Neuronal stem cell (in vitro differentiated cells): ENCODE data around the gene KBTBD3.

Source experiments
- DNase-seq: peaks from one replicate; pipeline ENCODE4 v3.0.0-alpha.2; 2013; ENCODE audit warnings: low spot score
- H2AFZ ChIP-seq: one replicate; pipeline ENCODE4 v1.6.1; 2013; ENCODE audit warnings: mild to moderate bottlenecking, low read length, inconsistent platforms
- H2AK5ac ChIP-seq: 2 replicates; pipeline ENCODE4 v1.6.1; 2013; ENCODE audit warnings: low read depth, mild to moderate bottlenecking, inconsistent platforms, low read length, moderate library complexity, mixed read lengths
- H2BK120ac ChIP-seq: 2 replicates; pipeline ENCODE4 v1.6.1; 2013; ENCODE audit warnings: low read depth, mild to moderate bottlenecking, inconsistent platforms, low read length, moderate library complexity, mixed read lengths
- H2BK12ac ChIP-seq: one replicate; pipeline ENCODE4 v1.6.1; 2013; ENCODE audit warnings: low read length, inconsistent platforms
- H2BK15ac ChIP-seq: 2 replicates; pipeline ENCODE4 v1.6.1; 2013; ENCODE audit warnings: mild to moderate bottlenecking, low read length, inconsistent platforms, mixed read lengths
- H2BK5ac ChIP-seq: one replicate; pipeline ENCODE4 v1.6.1; 2013; ENCODE audit warnings: inconsistent platforms, mild to moderate bottlenecking, low read length, moderate library complexity
- H3K14ac ChIP-seq: one replicate; pipeline ENCODE4 v1.6.1; 2013; ENCODE audit warnings: low read length, inconsistent platforms
- H3K18ac ChIP-seq: 2 replicates; pipeline ENCODE4 v1.6.1; 2013; ENCODE audit warnings: low read length, inconsistent platforms
- H3K23ac ChIP-seq: 2 replicates; pipeline ENCODE4 v1.6.1; 2013; ENCODE audit warnings: low read depth, mild to moderate bottlenecking, mixed read lengths, low read length, inconsistent platforms; ENCODE audit not compliant: poor library complexity
- H3K27ac ChIP-seq: replicated peaks from 3 replicates; pipeline ENCODE4 v1.5.1; 2013; ENCODE audit warnings: low read length, inconsistent platforms
- H3K27me3 ChIP-seq, 3 experiments: 2 replicates each; pipeline ENCODE4 v1.6.1; 2013; ENCODE audit warnings: low read length in 3 of 3, mild to moderate bottlenecking in 2 of 3, inconsistent platforms in 1 of 3, low read depth in 1 of 3, mixed read lengths in 1 of 3, moderate library complexity in 1 of 3; ENCODE audit not compliant: control insufficient read depth in 3 of 3, insufficient read depth in 3 of 3
- H3K36me3 ChIP-seq, 2 donors: replicated peaks in 1 of 2; 2 replicates each; pipeline ENCODE4 v1.6.1; 2013; ENCODE audit warnings: low read length in 2 of 2; ENCODE audit not compliant: control insufficient read depth in 2 of 2, insufficient read depth in 2 of 2
- H3K4ac ChIP-seq: 2 replicates; pipeline ENCODE4 v1.6.1; 2013; ENCODE audit warnings: inconsistent platforms, mild to moderate bottlenecking, low read length, moderate library complexity
- H3K4me1 ChIP-seq, 2 donors: 1 replicate in 1 of 2; 2 replicates in 1 of 2; pipeline ENCODE4 v1.6.1; 2013; ENCODE audit warnings: low read length in 2 of 2, low read depth in 1 of 2; ENCODE audit not compliant: control insufficient read depth in 2 of 2, insufficient read depth in 1 of 2
- H3K4me2 ChIP-seq: one replicate; pipeline ENCODE4 v1.6.1; 2013; ENCODE audit warnings: mild to moderate bottlenecking, low read length, inconsistent platforms; ENCODE audit not compliant: insufficient read depth, poor library complexity, severe bottlenecking
- H3K4me3 ChIP-seq, 2 donors: 2 replicates each; pipeline ENCODE4 v1.5.1; 2013; ENCODE audit warnings: low read length in 2 of 2, mild to moderate bottlenecking in 2 of 2, inconsistent platforms in 1 of 2, moderate library complexity in 1 of 2
- H3K79me1 ChIP-seq: one replicate; pipeline ENCODE4 v1.6.1; 2013; ENCODE audit warnings: low read depth, mild to moderate bottlenecking, inconsistent platforms, low read length, moderate library complexity
- H3K9ac ChIP-seq: one replicate; pipeline ENCODE4 v1.6.1; 2013; ENCODE audit warnings: mild to moderate bottlenecking, low read depth, low read length, inconsistent platforms; ENCODE audit not compliant: poor library complexity
- H3K9me3 ChIP-seq, 2 donors: replicated peaks in 1 of 2; 2 replicates each; pipeline versions ENCODE3 to v1.6.1; 2013; ENCODE audit warnings: low read length in 2 of 2, mild to moderate bottlenecking in 2 of 2, inconsistent platforms in 1 of 2, low read depth in 1 of 2, mixed read lengths in 1 of 2, moderate library complexity in 1 of 2; ENCODE audit not compliant: control insufficient read depth in 2 of 2, insufficient read depth in 1 of 2
- H4K8ac ChIP-seq: one replicate; pipeline ENCODE4 v1.6.1; 2013; ENCODE audit warnings: low read depth, mild to moderate bottlenecking, inconsistent platforms, low read length, moderate library complexity
- H4K91ac ChIP-seq: one replicate; pipeline ENCODE4 v1.6.1; 2013; ENCODE audit warnings: low read length, low read depth, mild to moderate bottlenecking, inconsistent platforms; ENCODE audit not compliant: poor library complexity
- WGBS, 2 donors: extraction: QIAGEN DNeasy Blood & Tissue Kit; methylation state at CpG; one replicate each; pipeline ENCODE4 v1.1.7; 2013; ENCODE audit warnings: missing lambda C conversion rate in 2 of 2, mixed read lengths in 1 of 2; ENCODE audit not compliant: insufficient read length in 2 of 2, insufficient replicate concordance in 1 of 2; ENCODE audit errors: extremely low coverage in 2 of 2; 5-methylcytosine and 5-hydroxymethylcytosine counted together

The KBTBD3 gene

GRCh38 chr11:106070606-106071005 lies 6.5 kb downstream of the KBTBD3 start:
- Histone ChIP-seq H4K8ac (no peak overlapping the region), H3K4me3 (no peak overlapping the region), H2BK5ac (no peak overlapping the region), H3K14ac (no peak overlapping the region), H2AK5ac (no peak overlapping the region), H3K36me3 (no peaks in the 10 kb centered on the region), H3K18ac (no peak overlapping the region), H2BK15ac (no peak overlapping the region), H3K9me3 (no peaks in the 10 kb centered on the region), H3K79me1 (no peaks in the 10 kb centered on the region), H3K4me2 (no peak overlapping the region), H3K4me1 (no peaks in the 10 kb centered on the region), H2BK12ac (no peak overlapping the region), H3K27ac (no peak overlapping the region), H3K23ac (no peak overlapping the region), H2BK120ac (no peak overlapping the region), H4K91ac (no peak overlapping the region), H2AFZ (no peak overlapping the region), H3K9ac (no peak overlapping the region), H3K4ac (no peak overlapping the region), H3K27me3 (no peaks in the 10 kb centered on the region)
- DNase-seq = no peak
- WGBS, 2 donors = no CpG with 5 or more reads among the region's 3 CpGs

- Histone ChIP-seq H4K91ac (no peak overlapping the region), H2AK5ac (no peak overlapping the region), H2BK12ac (no peak overlapping the region), H2BK15ac (no peak overlapping the region), H3K9ac (no peak overlapping the region), H2BK5ac (no peak overlapping the region), H3K4me3 (no peak overlapping the region), H2BK120ac (no peak overlapping the region), H3K9me3 (no peaks in the 10 kb centered on the region), H3K79me1 (no peaks in the 10 kb centered on the region), H3K14ac (no peak overlapping the region), H3K36me3 (no peaks in the 10 kb centered on the region), H3K27me3 (no peaks in the 10 kb centered on the region), H3K4me1 (peaks cover 0 to 2% of the 10 kb centered on the region in 2 donors), H3K23ac (no peak overlapping the region), H4K8ac (no peak overlapping the region), H3K18ac (no peak overlapping the region), H3K27ac (no peak overlapping the region), H3K4ac (no peak overlapping the region), H3K4me2 (no peak overlapping the region), H2AFZ (no peak overlapping the region)
- DNase-seq = no peak
These were observed 14.1 kb downstream of the KBTBD3 start for GRCh38 chr11:106063009-106063408.

- no peak overlapping the region for H2BK12ac ChIP-seq
- H3K27ac ChIP-seq = no peak overlapping the region
- H3K9me3 ChIP-seq = no peaks in the 10 kb centered on the region
- H2BK120ac ChIP-seq = no peak overlapping the region
- no peak for DNase-seq
- H3K4me2 ChIP-seq = no peak overlapping the region
- no peaks in the 10 kb centered on the region for H3K36me3 ChIP-seq
- H3K4ac ChIP-seq = no peak overlapping the region
- no CpG with 5 or more reads among the region's 1 CpG for WGBS, 2 donors
- no peak overlapping the region for H2BK5ac ChIP-seq
- no peak overlapping the region for H4K91ac ChIP-seq
- H3K4me3 ChIP-seq = no peak overlapping the region
- no peak overlapping the region for H3K18ac ChIP-seq
- H2BK15ac ChIP-seq = no peak overlapping the region
- peaks cover 0 to 2% of the 10 kb centered on the region in 2 donors for H3K4me1 ChIP-seq
- no peak overlapping the region for H4K8ac ChIP-seq
- no peaks in the 10 kb centered on the region for H3K27me3 ChIP-seq
- H3K9ac ChIP-seq = no peak overlapping the region
- H3K14ac ChIP-seq = no peak overlapping the region
- no peak overlapping the region for H3K23ac ChIP-seq
- H2AFZ ChIP-seq = no peak overlapping the region
- H2AK5ac ChIP-seq = no peak overlapping the region
- no peaks in the 10 kb centered on the region for H3K79me1 ChIP-seq
These were observed 14.9 kb downstream of the KBTBD3 start for GRCh38 chr11:106061954-106062949.

- Histone ChIP-seq H3K79me1 (no peaks in the 10 kb centered on the region), H2BK120ac (no peak overlapping the region), H3K23ac (no peak overlapping the region), H2BK12ac (no peak overlapping the region), H3K4me1 (peaks cover 0 to 2% of the 10 kb centered on the region in 2 donors), H3K14ac (no peak overlapping the region), H3K9ac (no peak overlapping the region), H4K8ac (no peak overlapping the region), H2BK15ac (no peak overlapping the region), H2AFZ (no peak overlapping the region), H3K4ac (no peak overlapping the region), H3K36me3 (no peaks in the 10 kb centered on the region), H3K4me2 (no peak overlapping the region), H3K18ac (no peak overlapping the region), H2BK5ac (no peak overlapping the region), H4K91ac (no peak overlapping the region), H2AK5ac (no peak overlapping the region), H3K27me3 (no peaks in the 10 kb centered on the region), H3K4me3 (no peak overlapping the region), H3K27ac (no peak overlapping the region), H3K9me3 (no peaks in the 10 kb centered on the region)
- no peak for DNase-seq
These were observed 15.8 kb downstream of the KBTBD3 start for GRCh38 chr11:106061249-106061784.
